H1 (cell line): Measurements from ENCODE around the gene LRP8. TPM values are rescaled to one million over a fixed set of nuclear protein-coding genes. Genes with fewer than 3 reads are reported as not detected.

Source experiments
- CTCF ChIA-PET: fragments of 300-600 bp; sonication (Branson Sonifier 250); formaldehyde crosslinking; loops from one replicate; lab custom pipeline; 2021; ENCODE audit not compliant: partially characterized antibody; lab: Charles Lee
- POLR2A ChIA-PET: fragments of 300-600 bp; sonication (Branson Sonifier 250); formaldehyde crosslinking; loops from one replicate; lab custom pipeline; 2021; ENCODE audit warnings: inconsistent platforms; ENCODE audit not compliant: partially characterized antibody; lab: Charles Lee
- DNase-seq, 2 experiments: peaks; one replicate each; pipeline versions ENCODE4 v3.0.0 to v3.0.0-alpha.2; 2010 to 2022; ENCODE audit warnings: low spot score in 2 of 2, low read depth in 1 of 2, mixed read lengths in 1 of 2
- FAIRE-seq: peaks from 2 replicates; lab custom pipeline; 2011; peaks lifted over from hg19 to GRCh38; lab: Jason Lieb, UNC
- H2AFZ ChIP-seq: 2 replicates; pipeline ENCODE4 v1.8.1; 2012; ENCODE audit warnings: low read length, inconsistent platforms
- H2AK5ac ChIP-seq: 2 replicates; pipeline ENCODE4 v1.6.1; 2013; ENCODE audit warnings: low read depth, low read length
- H2BK120ac ChIP-seq: replicated peaks from 2 replicates; pipeline ENCODE3; 2013; ENCODE audit warnings: low read depth, low read length, inconsistent platforms
- H2BK12ac ChIP-seq: 2 replicates; pipeline ENCODE4 v1.6.1; 2013; ENCODE audit warnings: low read depth, low read length
- H2BK15ac ChIP-seq: 2 replicates; pipeline ENCODE4 v1.6.1; 2013; ENCODE audit warnings: low read length
- H2BK20ac ChIP-seq: 2 replicates; pipeline ENCODE4 v1.6.1; 2013; ENCODE audit warnings: low read length
- H2BK5ac ChIP-seq: 2 replicates; pipeline ENCODE4 v1.6.1; 2013; ENCODE audit warnings: low read depth, low read length
- H3K14ac ChIP-seq: 2 replicates; pipeline ENCODE4 v1.6.1; 2013; ENCODE audit warnings: inconsistent platforms; ENCODE audit not compliant: insufficient read length
- H3K18ac ChIP-seq: 2 replicates; pipeline ENCODE4 v1.6.1; 2013; ENCODE audit warnings: low read length; ENCODE audit errors: extremely low read depth
- H3K23ac ChIP-seq: 2 replicates; pipeline ENCODE4 v1.6.1; 2013; ENCODE audit warnings: inconsistent platforms; ENCODE audit not compliant: insufficient read length
- H3K23me2 ChIP-seq: 2 replicates; pipeline ENCODE4 v1.6.1; 2013; ENCODE audit warnings: low read depth, low read length
- H3K27ac ChIP-seq: 2 replicates; pipeline ENCODE4 v1.6.1; 2011; ENCODE audit warnings: low read depth, low read length, inconsistent platforms
- H3K27me3 ChIP-seq, 4 experiments: replicated peaks in 1 of 4; 1 replicate in 1 of 4; 2 replicates in 3 of 4; pipeline versions ENCODE4 v1.6.1 to v1.8.1; 2011 to 2013; ENCODE audit warnings: low read length in 3 of 4, mild to moderate bottlenecking in 3 of 4, inconsistent platforms in 2 of 4, mixed read lengths in 2 of 4, moderate library complexity in 1 of 4; ENCODE audit not compliant: control insufficient read depth in 3 of 4, insufficient read depth in 3 of 4; ENCODE audit errors: extremely low read depth in 1 of 4
- H3K36me3 ChIP-seq, 4 experiments: 2 replicates each; pipeline versions ENCODE4 v1.6.1 to v1.8.1; 2011 to 2013; ENCODE audit warnings: mild to moderate bottlenecking in 4 of 4, low read length in 3 of 4, moderate library complexity in 2 of 4, control low read depth in 1 of 4, inconsistent platforms in 1 of 4; ENCODE audit not compliant: insufficient read depth in 4 of 4, control insufficient read depth in 2 of 4
- H3K4ac ChIP-seq: replicated peaks from 2 replicates; pipeline ENCODE3; 2013; ENCODE audit warnings: low read length, low read depth, mixed read lengths, inconsistent platforms; ENCODE audit not compliant: insufficient read length
- H3K4me1 ChIP-seq, 4 experiments: replicated peaks in 1 of 4; 1 replicate in 1 of 4; 2 replicates in 3 of 4; pipeline versions ENCODE4 v1.6.1 to v1.8.1; 2011 to 2013; ENCODE audit warnings: low read length in 3 of 4, inconsistent platforms in 2 of 4, mixed read lengths in 1 of 4; ENCODE audit not compliant: insufficient read depth in 4 of 4, control insufficient read depth in 3 of 4
- H3K4me2 ChIP-seq, 2 experiments: 2 replicates each; pipeline versions ENCODE4 v1.6.1 to v1.8.1; 2011 to 2013; ENCODE audit warnings: low read depth in 2 of 2, low read length in 2 of 2, control low read depth in 1 of 2, inconsistent platforms in 1 of 2, mild to moderate bottlenecking in 1 of 2; ENCODE audit not compliant: insufficient read depth in 1 of 2
- H3K4me3 ChIP-seq, 4 experiments: fragments of 200-600, 300-600 bp in 1 of 4; sonication (generic), shearing (Covaris generic), sonication (Bioruptor Twin) in 1 of 4; 2 replicates each; pipeline versions ENCODE4 v1.5.1 to v1.8.1; 2011 to 2016; ENCODE audit warnings: low read length in 4 of 4, low read depth in 3 of 4, control low read depth in 2 of 4, inconsistent platforms in 2 of 4, mild to moderate bottlenecking in 2 of 4, mixed read lengths in 1 of 4, moderate library complexity in 1 of 4; ENCODE audit not compliant: insufficient read depth in 2 of 4; ENCODE audit errors: extremely low read depth in 1 of 4
- H3K56ac ChIP-seq: replicated peaks from 2 replicates; pipeline ENCODE3; 2013; ENCODE audit warnings: low read depth, mild to moderate bottlenecking, mixed read lengths, low read length, inconsistent platforms; ENCODE audit not compliant: insufficient read length
- H3K79me1 ChIP-seq: 2 replicates; pipeline ENCODE4 v1.6.1; 2013; ENCODE audit warnings: low read depth, low read length, control low read depth
- H3K79me2 ChIP-seq, 2 experiments: 2 replicates each; pipeline versions ENCODE4 v1.6.1 to v1.8.1; 2012 to 2013; ENCODE audit warnings: low read length in 2 of 2, mild to moderate bottlenecking in 2 of 2, inconsistent platforms in 1 of 2; ENCODE audit not compliant: insufficient read depth in 2 of 2, control insufficient read depth in 1 of 2
- H3K9ac ChIP-seq, 4 experiments: replicated peaks in 1 of 4; 1 replicate in 1 of 4; 2 replicates in 3 of 4; pipeline versions ENCODE4 v1.6.1 to v1.8.1; 2011 to 2013; ENCODE audit warnings: low read depth in 3 of 4, low read length in 3 of 4, control low read depth in 2 of 4, mild to moderate bottlenecking in 2 of 4, moderate library complexity in 2 of 4, inconsistent platforms in 1 of 4; ENCODE audit errors: extremely low read depth in 1 of 4
- H3K9me3 ChIP-seq, 2 experiments: 2 replicates each; pipeline versions ENCODE4 v1.6.1 to v1.8.1; 2012 to 2013; ENCODE audit warnings: mild to moderate bottlenecking in 2 of 2, moderate library complexity in 2 of 2, control low read depth in 1 of 2, inconsistent platforms in 1 of 2, low read depth in 1 of 2, low read length in 1 of 2, mixed read lengths in 1 of 2; ENCODE audit not compliant: insufficient read depth in 2 of 2
- H4K20me1 ChIP-seq, 2 experiments: replicated peaks in 1 of 2; 2 replicates each; pipeline versions ENCODE3 to v1.8.1; 2011 to 2013; ENCODE audit warnings: inconsistent platforms in 2 of 2, low read length in 2 of 2, mild to moderate bottlenecking in 1 of 2; ENCODE audit not compliant: insufficient read depth in 2 of 2, control insufficient read depth in 1 of 2
- H4K5ac ChIP-seq: 2 replicates; pipeline ENCODE4 v1.6.1; 2013; ENCODE audit warnings: low read length, low read depth, mixed read lengths, inconsistent platforms; ENCODE audit not compliant: insufficient read length
- H4K8ac ChIP-seq: 2 replicates; pipeline ENCODE4 v1.8.0; 2013; ENCODE audit warnings: mild to moderate bottlenecking, moderate library complexity, low read length, inconsistent platforms; ENCODE audit not compliant: insufficient read depth; ENCODE audit errors: extremely low read depth
- H4K91ac ChIP-seq: replicated peaks from 2 replicates; pipeline ENCODE3; 2013; ENCODE audit warnings: low read length, mixed read lengths, inconsistent platforms; ENCODE audit not compliant: insufficient read length
- CEBPB ChIP-seq: IDR thresholded peaks from 2 replicates; pipeline ENCODE4 v1.6.1; 2012; ENCODE audit warnings: low read depth, low read length
- EP300 ChIP-seq, 2 experiments: IDR thresholded peaks; 1 replicate in 1 of 2; 2 replicates in 1 of 2; pipeline ENCODE4 v1.6.1; 2011 to 2012; ENCODE audit warnings: low read depth in 2 of 2, low read length in 2 of 2, mild to moderate bottlenecking in 2 of 2, borderline replicate concordance in 1 of 2, inconsistent platforms in 1 of 2, moderate library complexity in 1 of 2
- GABPA ChIP-seq: IDR thresholded peaks from 2 replicates; pipeline ENCODE4 v1.6.1; 2011; ENCODE audit warnings: mild to moderate bottlenecking, low read length, moderate library complexity, borderline replicate concordance; ENCODE audit not compliant: insufficient read depth
- NANOG ChIP-seq: IDR thresholded peaks from 2 replicates; pipeline ENCODE4 v1.6.1; 2011; ENCODE audit warnings: low read length, low read depth, mild to moderate bottlenecking, inconsistent platforms; ENCODE audit not compliant: insufficient read depth, poor library complexity, severe bottlenecking
- RAD21 ChIP-seq, 2 experiments: IDR thresholded peaks in 1 of 2; conservative IDR thresholded peaks in 1 of 2; 2 replicates each; pipeline ENCODE4 v1.6.1; 2011; ENCODE audit warnings: low read depth in 2 of 2, low read length in 2 of 2, improper control_type of control experiment in 1 of 2, inconsistent platforms in 1 of 2, mild to moderate bottlenecking in 1 of 2, moderate library complexity in 1 of 2
- RNF2 ChIP-seq: fragments of 200-900, 300-1000 bp; sonication (generic); IDR thresholded peaks from 2 replicates; pipeline ENCODE4 v1.7.1; 2016; ENCODE audit warnings: borderline replicate concordance, low read depth, mild to moderate bottlenecking, antibody characterized with exemption, low read length; ENCODE audit not compliant: poor library complexity, severe bottlenecking; ENCODE audit errors: missing control alignments
- SAP30 ChIP-seq: fragments of 300-600 bp; sonication (generic); IDR thresholded peaks from 2 replicates; pipeline ENCODE4 v1.7.1; 2012; ENCODE audit warnings: low read length, moderate library complexity, mild to moderate bottlenecking, inconsistent platforms; ENCODE audit not compliant: insufficient read depth, insufficient replicate concordance
- SP4 ChIP-seq: IDR thresholded peaks from 2 replicates; pipeline ENCODE4 v1.6.1; 2012; ENCODE audit warnings: low read length, inconsistent platforms
- SUZ12 ChIP-seq: fragments of 200-600 bp; sonication (generic); IDR thresholded peaks from 2 replicates; pipeline ENCODE4 v1.6.1; 2012; ENCODE audit warnings: mild to moderate bottlenecking, inconsistent platforms, low read length, moderate library complexity, mixed read lengths
- TEAD4 ChIP-seq: IDR thresholded peaks from 2 replicates; pipeline ENCODE4 v1.6.1; 2012; ENCODE audit warnings: low read depth, low read length, inconsistent platforms, mixed read lengths
- WGBS, 2 experiments: shearing (Covaris generic) in 1 of 2; methylation state at CpG; one replicate each; pipeline versions ENCODE4 v1.1.6 to v1.1.7; 2013 to 2015; ENCODE audit warnings: low lambda C conversion rate in 2 of 2, mixed read lengths in 2 of 2, inconsistent platforms in 1 of 2, low coverage in 1 of 2, missing lambda C conversion rate in 1 of 2; ENCODE audit not compliant: insufficient replicate concordance in 2 of 2, insufficient coverage in 1 of 2, insufficient read length in 1 of 2; ENCODE audit errors: extremely low coverage in 1 of 2, missing lambda C conversion rate in 1 of 2; 5-methylcytosine and 5-hydroxymethylcytosine counted together
- polyA plus RNA-seq, 7 experiments: library from polyadenylated mRNA; depleted of rRNA in 3 of 7; stranded (reverse) in 5 of 7; unstranded in 2 of 7; fragments of >200 nt in 5 of 7; fragments of 200-250 nt in 2 of 7; gene quantifications; 1 replicate in 5 of 7; 2 replicates in 1 of 7; 4 replicates in 1 of 7; pipeline versions ENCODE4 v1.2.1 to v1.2.3, GENCODE V29; 2011 to 2013; ENCODE audit warnings: missing spikeins in 2 of 7, mixed read lengths in 2 of 7
- total RNA-seq: library from RNA; stranded (reverse); fragmentation: NEBNext Ultra II Directional; extraction: Animal tissue kit (Norgen Biotek cat#: 25700); gene quantifications from 2 replicates; pipeline ENCODE4 v1.2.1, GENCODE V29; 2021

The LRP8 gene
- total and polyA plus RNA-seq, 2 of the 8 experiments (the other 6 are each of a cell fraction or from before 2014, with no cell fraction given) = 63.2 to 66.4 TPM

GRCh38 chr1:53303726-53304515, 23.9 kb downstream of the LRP8 start:
- H4K5ac ChIP-seq = no peak overlapping the region
- DNase-seq (no peak), FAIRE-seq (no peak)
- ChIA-PET POLR2A (interaction anchor here (4.3 kb wide), 1 partner anchor 13 kb away, joined by 17 read pairs; no protein-coding TSS in a partner anchor), CTCF (interaction anchor here (1.0 to 2.1 kb wide), 4 partner anchors 8 to 25 kb away, joined by 3 to 9 read pairs (median 4); no protein-coding TSS in a partner anchor)
- H3K27ac ChIP-seq = 0 out of 2 replicates have a peak overlapping the region, but pooled peaks have one; percentile 34
- no peak overlapping the region for H3K4ac ChIP-seq
- H3K27me3 ChIP-seq = no peaks in the 10 kb centered on the region
- H2BK120ac ChIP-seq = no peak overlapping the region
- 90% methylated on average over 14 of the region's 14 CpGs; no CpG with 5 or more reads in 1 of the 2 experiments for WGBS, 2 experiments
- no peaks in the 10 kb centered on the region for H3K9me3 ChIP-seq
- H3K4me3 ChIP-seq = no peak overlapping the region
- H2BK20ac ChIP-seq = no peak overlapping the region
- H3K14ac ChIP-seq = no peak overlapping the region
- peaks cover 26 to 56% of the 10 kb centered on the region in 2 experiments for H4K20me1 ChIP-seq
- H4K8ac ChIP-seq = peak overlapping the region; percentile 46
- H3K18ac ChIP-seq = no peak overlapping the region
- no peak overlapping the region for H3K4me2 ChIP-seq
- H3K36me3 ChIP-seq = no peaks in the 10 kb centered on the region; a peak in 2 of 8 replicates
- no peak overlapping the region for H2AK5ac ChIP-seq
- no peak overlapping the region for H2AFZ ChIP-seq
- no peak overlapping the region for H3K23ac ChIP-seq
- H4K91ac ChIP-seq = no peak overlapping the region
- TF ChIP-seq SP4 (no peak), NANOG (no peak), EP300 (IDR thresholded peaks at IDR 0.05; ENCODE audit: borderline replicate concordance in 1 of 2, low read depth in 2 of 2, low read length in 2 of 2) (no peak), GABPA (no peak), SUZ12 (no peak), TEAD4 (no peak), CEBPB (no peak), RNF2 (no peak), SAP30 (no peak), RAD21 (IDR thresholded peaks at IDR 0.05 in 1 of 2, conservative IDR thresholded peaks at IDR 0.05 in 1 of 2; ENCODE audit: low read depth in 2 of 2, low read length in 2 of 2) (no peak)
- H2BK12ac ChIP-seq = no peak overlapping the region
- H3K23me2 ChIP-seq = no peaks in the 10 kb centered on the region
- H3K9ac ChIP-seq = no peak overlapping the region; a peak in 1 of 7 replicates
- peaks cover 0 to 9% (median 6%) of the 10 kb centered on the region in 4 experiments; a peak in 5 of 7 replicates for H3K4me1 ChIP-seq
- H2BK5ac ChIP-seq = no peak overlapping the region
- no peak overlapping the region for H3K56ac ChIP-seq
- H2BK15ac ChIP-seq = no peak overlapping the region
- peaks cover 35% of the 10 kb centered on the region for H3K79me1 ChIP-seq
- peaks cover 0 to 88% of the 10 kb centered on the region in 2 experiments; a peak in 2 of 4 replicates for H3K79me2 ChIP-seq
